HL-60 (cell line): ENCODE measurements around the gene RBBP8.

ENCODE experiments used
- CTCF ChIP-seq: IDR thresholded peaks from one replicate; pipeline ENCODE4 v1.5.1; 2011; ENCODE audit warnings: low read length, control low read depth, inconsistent platforms; ENCODE audit not compliant: insufficient read depth
- POLR2AphosphoS5 ChIP-seq: IDR thresholded peaks from 2 replicates; pipeline ENCODE4 v1.6.1; 2012; ENCODE audit warnings: low read depth
- TF ChIP-seq, protein P1 (sequence below): IDR thresholded peaks from 2 replicates; pipeline ENCODE4 v1.6.1; 2012; ENCODE audit warnings: low read depth; ENCODE audit not compliant: insufficient replicate concordance

- TF ChIP-seq CTCF (no peak), POLR2AphosphoS5 (no peak)
- TF ChIP-seq, protein P1, sequence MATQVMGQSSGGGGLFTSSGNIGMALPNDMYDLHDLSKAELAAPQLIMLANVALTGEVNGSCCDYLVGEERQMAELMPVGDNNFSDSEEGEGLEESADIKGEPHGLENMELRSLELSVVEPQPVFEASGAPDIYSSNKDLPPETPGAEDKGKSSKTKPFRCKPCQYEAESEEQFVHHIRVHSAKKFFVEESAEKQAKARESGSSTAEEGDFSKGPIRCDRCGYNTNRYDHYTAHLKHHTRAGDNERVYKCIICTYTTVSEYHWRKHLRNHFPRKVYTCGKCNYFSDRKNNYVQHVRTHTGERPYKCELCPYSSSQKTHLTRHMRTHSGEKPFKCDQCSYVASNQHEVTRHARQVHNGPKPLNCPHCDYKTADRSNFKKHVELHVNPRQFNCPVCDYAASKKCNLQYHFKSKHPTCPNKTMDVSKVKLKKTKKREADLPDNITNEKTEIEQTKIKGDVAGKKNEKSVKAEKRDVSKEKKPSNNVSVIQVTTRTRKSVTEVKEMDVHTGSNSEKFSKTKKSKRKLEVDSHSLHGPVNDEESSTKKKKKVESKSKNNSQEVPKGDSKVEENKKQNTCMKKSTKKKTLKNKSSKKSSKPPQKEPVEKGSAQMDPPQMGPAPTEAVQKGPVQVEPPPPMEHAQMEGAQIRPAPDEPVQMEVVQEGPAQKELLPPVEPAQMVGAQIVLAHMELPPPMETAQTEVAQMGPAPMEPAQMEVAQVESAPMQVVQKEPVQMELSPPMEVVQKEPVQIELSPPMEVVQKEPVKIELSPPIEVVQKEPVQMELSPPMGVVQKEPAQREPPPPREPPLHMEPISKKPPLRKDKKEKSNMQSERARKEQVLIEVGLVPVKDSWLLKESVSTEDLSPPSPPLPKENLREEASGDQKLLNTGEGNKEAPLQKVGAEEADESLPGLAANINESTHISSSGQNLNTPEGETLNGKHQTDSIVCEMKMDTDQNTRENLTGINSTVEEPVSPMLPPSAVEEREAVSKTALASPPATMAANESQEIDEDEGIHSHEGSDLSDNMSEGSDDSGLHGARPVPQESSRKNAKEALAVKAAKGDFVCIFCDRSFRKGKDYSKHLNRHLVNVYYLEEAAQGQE: no peak
Observed at GRCh38 chr18:23069481-23069880, 136.4 kb downstream of the RBBP8 start.
